Measurements from ENCODE around the gene CCRL2. TPM values are rescaled to one million over a fixed set of nuclear protein-coding genes. Genes with fewer than 3 reads are reported as not detected.

CCRL2 gene
- total and polyA plus RNA-seq, 2 of the 8 experiments (the other 6 are each of a cell fraction or from before 2014, with no cell fraction given): not detected

DNA sequence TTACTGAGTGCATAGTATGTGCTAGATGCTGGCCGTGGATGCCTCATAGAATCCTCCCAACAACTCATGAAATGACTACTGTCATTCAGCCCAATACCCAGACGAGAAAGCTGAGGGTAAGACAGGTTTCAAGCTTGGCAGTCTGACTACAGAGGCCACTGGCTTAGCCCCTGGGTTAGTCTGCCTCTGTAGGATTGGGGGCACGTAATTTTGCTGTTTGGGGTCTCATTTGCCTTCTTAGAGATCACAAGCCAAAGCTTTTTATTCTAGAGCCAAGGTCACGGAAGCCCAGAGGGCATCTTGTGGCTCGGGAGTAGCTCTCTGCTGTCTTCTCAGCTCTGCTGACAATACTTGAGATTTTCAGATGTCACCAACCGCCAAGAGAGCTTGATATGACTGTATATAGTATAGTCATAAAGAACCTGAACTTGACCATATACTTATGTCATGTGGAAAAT lies 37.4 kb upstream of the CCRL2 start:
- H3K4me2 ChIP-seq (ENCODE audit: insufficient read depth in 1 of 2, low read depth in 2 of 2, low read length in 2 of 2): no peak overlapping the region
- no peak overlapping the region for H3K27ac ChIP-seq (ENCODE audit: low read depth, low read length)
- no peaks in the 10 kb centered on the region for H3K4me1 ChIP-seq (replicated peaks in 1 of 4; ENCODE audit: control insufficient read depth in 3 of 4, insufficient read depth in 4 of 4, low read length in 3 of 4)
- H3K14ac ChIP-seq (ENCODE audit: insufficient read length): no peak overlapping the region
- peaks cover 0 to 5% (median 0%) of the 10 kb centered on the region in 4 experiments; a peak in 1 of 7 replicates for H3K27me3 ChIP-seq (replicated peaks in 1 of 4; ENCODE audit: control insufficient read depth in 3 of 4, extremely low read depth in 1 of 4, insufficient read depth in 3 of 4, low read length in 3 of 4)
- no peak overlapping the region for H3K56ac ChIP-seq (replicated peaks; ENCODE audit: insufficient read length, low read depth, low read length)
- H3K18ac ChIP-seq (ENCODE audit: extremely low read depth, low read length): no peak overlapping the region
- no peak overlapping the region for H2BK5ac ChIP-seq (ENCODE audit: low read depth, low read length)
- ChIA-PET POLR2A (ENCODE audit: partially characterized antibody) (no interaction called here), CTCF (ENCODE audit: partially characterized antibody) (interaction anchor here (0.7 to 12.9 kb wide), 25 partner anchors 8 to 494 kb away, joined by 3 to 164 read pairs (median 5); partner anchors contain the start of genes CCR1 and CCRL2)
- H4K5ac ChIP-seq (ENCODE audit: insufficient read length, low read depth, low read length): no peak overlapping the region
- no peaks in the 10 kb centered on the region for H3K79me2 ChIP-seq (ENCODE audit: control insufficient read depth in 1 of 2, insufficient read depth in 2 of 2, low read length in 2 of 2)
- H3K23ac ChIP-seq (ENCODE audit: insufficient read length): no peak overlapping the region
- H2BK20ac ChIP-seq (ENCODE audit: low read length): no peak overlapping the region
- no peak overlapping the region for H3K4me3 ChIP-seq (ENCODE audit: extremely low read depth in 1 of 4, insufficient read depth in 2 of 4, low read depth in 3 of 4, low read length in 4 of 4)
- H4K20me1 ChIP-seq (replicated peaks in 1 of 2; ENCODE audit: control insufficient read depth in 1 of 2, insufficient read depth in 2 of 2, low read length in 2 of 2): no peaks in the 10 kb centered on the region
- DNase-seq (ENCODE audit: low read depth in 1 of 2, low spot score in 2 of 2) (no peak), FAIRE-seq (no peak)
- H3K9me3 ChIP-seq (ENCODE audit: insufficient read depth in 2 of 2, low read depth in 1 of 2, low read length in 1 of 2): no peaks in the 10 kb centered on the region
- no peaks in the 10 kb centered on the region for H3K79me1 ChIP-seq (ENCODE audit: low read depth, low read length)
- no peak overlapping the region for H2AK5ac ChIP-seq (ENCODE audit: low read depth, low read length)
- no peak overlapping the region for H2AFZ ChIP-seq (ENCODE audit: low read length)
- H3K36me3 ChIP-seq (ENCODE audit: control insufficient read depth in 2 of 4, insufficient read depth in 4 of 4, low read length in 3 of 4): no peaks in the 10 kb centered on the region
- H2BK120ac ChIP-seq (replicated peaks; ENCODE audit: low read depth, low read length): no peak overlapping the region
- H3K23me2 ChIP-seq (ENCODE audit: low read depth, low read length): no peaks in the 10 kb centered on the region
- no peak overlapping the region for H4K8ac ChIP-seq (ENCODE audit: extremely low read depth, insufficient read depth, low read length)
- H2BK15ac ChIP-seq (ENCODE audit: low read length): no peak overlapping the region
- no peak overlapping the region for H3K4ac ChIP-seq (replicated peaks; ENCODE audit: insufficient read length, low read depth, low read length)
- no peak overlapping the region for H4K91ac ChIP-seq (replicated peaks; ENCODE audit: insufficient read length, low read length)
- no peak overlapping the region for H3K9ac ChIP-seq (replicated peaks in 1 of 4; ENCODE audit: extremely low read depth in 1 of 4, low read depth in 3 of 4, low read length in 3 of 4)
- H2BK12ac ChIP-seq (ENCODE audit: low read depth, low read length): no peak overlapping the region
- 85% methylated on average over 6 of the region's 6 CpGs; no CpG with 5 or more reads in 1 of the 2 experiments for WGBS, 2 experiments (ENCODE audit: extremely low coverage in 1 of 2, insufficient coverage in 1 of 2, insufficient read length in 1 of 2, insufficient replicate concordance in 2 of 2, low coverage in 1 of 2, low lambda C conversion rate in 2 of 2, missing lambda C conversion rate in 1 of 2)
- no peak for TF ChIP-seq CEBPB (IDR thresholded peaks at IDR 0.05; ENCODE audit: low read depth, low read length)
- no peak for TF ChIP-seq EP300 (IDR thresholded peaks at IDR 0.05; ENCODE audit: borderline replicate concordance in 1 of 2, low read depth in 2 of 2, low read length in 2 of 2)
- no peak for TF ChIP-seq CHD2 (IDR thresholded peaks at IDR 0.05; ENCODE audit: low read length)
- TF ChIP-seq NRF1 (IDR thresholded peaks at IDR 0.05; ENCODE audit: low read depth, low read length): no peak
- no peak for TF ChIP-seq GABPA (IDR thresholded peaks at IDR 0.05; ENCODE audit: borderline replicate concordance, insufficient read depth, low read length)
- no peak for TF ChIP-seq RNF2 (IDR thresholded peaks at IDR 0.05; ENCODE audit: borderline replicate concordance, low read depth, low read length, missing control alignments, poor library complexity, severe bottlenecking)
- TF ChIP-seq RAD21 (IDR thresholded peaks at IDR 0.05 in 1 of 2, conservative IDR thresholded peaks at IDR 0.05 in 1 of 2; ENCODE audit: low read depth in 2 of 2, low read length in 2 of 2): no peak
- no peak for TF ChIP-seq JUN (IDR thresholded peaks at IDR 0.05; ENCODE audit: low read depth, low read length)
- no peak for TF ChIP-seq ASH2L (IDR thresholded peaks at IDR 0.05; ENCODE audit: low read length)
- TF ChIP-seq, protein P1, sequence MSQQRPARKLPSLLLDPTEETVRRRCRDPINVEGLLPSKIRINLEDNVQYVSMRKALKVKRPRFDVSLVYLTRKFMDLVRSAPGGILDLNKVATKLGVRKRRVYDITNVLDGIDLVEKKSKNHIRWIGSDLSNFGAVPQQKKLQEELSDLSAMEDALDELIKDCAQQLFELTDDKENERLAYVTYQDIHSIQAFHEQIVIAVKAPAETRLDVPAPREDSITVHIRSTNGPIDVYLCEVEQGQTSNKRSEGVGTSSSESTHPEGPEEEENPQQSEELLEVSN (IDR thresholded peaks at IDR 0.05): no peak

Data from H1 (cell line).